Measurements from ENCODE around the gene AHDC1.
A peak's percentile ranks its signal among the peaks of the same experiment; 100 is the strongest.

Gene AHDC1

DNA sequence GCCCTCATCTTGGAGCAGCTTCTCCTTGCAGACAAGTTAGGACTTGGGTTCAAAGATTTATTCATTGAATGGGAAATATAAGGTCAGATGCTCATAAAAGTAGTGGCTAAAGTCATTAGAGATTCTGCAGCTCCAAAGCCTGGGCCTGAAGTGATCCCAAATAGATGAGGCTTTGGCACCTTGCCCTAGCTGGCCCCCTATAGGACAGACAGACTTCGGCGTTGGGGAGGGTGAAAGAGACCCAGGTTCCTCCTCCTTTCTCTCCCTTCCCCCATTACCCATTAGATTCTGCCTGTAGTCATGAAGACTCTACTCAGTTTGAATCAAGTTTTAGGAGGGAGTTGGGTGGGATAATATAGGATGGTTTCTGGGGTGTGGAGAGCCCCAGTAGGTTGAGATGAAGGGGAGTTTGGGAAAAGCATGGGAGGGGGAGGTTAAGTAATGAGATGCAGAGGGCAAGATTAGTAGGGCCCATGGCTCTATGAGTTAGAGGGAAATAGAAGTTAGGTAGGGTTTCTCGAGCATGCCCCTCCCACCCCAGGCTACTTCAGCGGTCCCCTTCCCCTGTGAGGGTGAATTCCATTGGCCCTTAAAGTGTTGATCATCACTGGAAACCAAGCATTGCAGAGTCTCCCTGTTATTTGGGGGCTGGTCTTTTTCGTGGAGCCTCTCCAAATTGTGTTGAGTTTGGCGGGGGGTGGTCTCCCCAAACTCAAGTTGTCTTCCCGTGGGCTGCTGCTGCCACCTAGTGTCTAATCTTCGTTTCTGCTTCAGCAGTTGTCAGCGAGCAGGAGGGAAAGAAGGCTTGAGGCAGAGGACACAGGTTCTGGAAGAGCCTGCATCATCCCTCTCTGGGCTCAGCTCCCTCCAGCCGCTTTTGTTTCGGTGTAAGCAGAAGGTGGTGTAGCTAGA is 2.1 kb upstream of the AHDC1 start (continued):
- TF ChIP-seq, protein P1, sequence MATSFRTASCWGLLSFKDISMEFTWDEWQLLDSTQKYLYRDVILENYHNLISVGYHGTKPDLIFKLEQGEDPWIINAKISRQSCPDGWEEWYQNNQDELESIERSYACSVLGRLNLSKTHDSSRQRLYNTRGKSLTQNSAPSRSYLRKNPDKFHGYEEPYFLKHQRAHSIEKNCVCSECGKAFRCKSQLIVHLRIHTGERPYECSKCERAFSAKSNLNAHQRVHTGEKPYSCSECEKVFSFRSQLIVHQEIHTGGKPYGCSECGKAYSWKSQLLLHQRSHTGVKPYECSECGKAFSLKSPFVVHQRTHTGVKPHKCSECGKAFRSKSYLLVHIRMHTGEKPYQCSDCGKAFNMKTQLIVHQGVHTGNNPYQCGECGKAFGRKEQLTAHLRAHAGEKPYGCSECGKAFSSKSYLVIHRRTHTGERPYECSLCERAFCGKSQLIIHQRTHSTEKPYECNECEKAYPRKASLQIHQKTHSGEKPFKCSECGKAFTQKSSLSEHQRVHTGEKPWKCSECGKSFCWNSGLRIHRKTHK (tag by site-specific recombination; IDR thresholded peaks at IDR 0.05) = no peak
- TF ChIP-seq, protein P2, sequence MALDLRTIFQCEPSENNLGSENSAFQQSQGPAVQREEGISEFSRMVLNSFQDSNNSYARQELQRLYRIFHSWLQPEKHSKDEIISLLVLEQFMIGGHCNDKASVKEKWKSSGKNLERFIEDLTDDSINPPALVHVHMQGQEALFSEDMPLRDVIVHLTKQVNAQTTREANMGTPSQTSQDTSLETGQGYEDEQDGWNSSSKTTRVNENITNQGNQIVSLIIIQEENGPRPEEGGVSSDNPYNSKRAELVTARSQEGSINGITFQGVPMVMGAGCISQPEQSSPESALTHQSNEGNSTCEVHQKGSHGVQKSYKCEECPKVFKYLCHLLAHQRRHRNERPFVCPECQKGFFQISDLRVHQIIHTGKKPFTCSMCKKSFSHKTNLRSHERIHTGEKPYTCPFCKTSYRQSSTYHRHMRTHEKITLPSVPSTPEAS (tag by site-specific recombination; IDR thresholded peaks at IDR 0.05) = 0 out of 2 replicates have a peak, but pooled peaks have one; percentile 37
- TF ChIP-seq, protein P3, sequence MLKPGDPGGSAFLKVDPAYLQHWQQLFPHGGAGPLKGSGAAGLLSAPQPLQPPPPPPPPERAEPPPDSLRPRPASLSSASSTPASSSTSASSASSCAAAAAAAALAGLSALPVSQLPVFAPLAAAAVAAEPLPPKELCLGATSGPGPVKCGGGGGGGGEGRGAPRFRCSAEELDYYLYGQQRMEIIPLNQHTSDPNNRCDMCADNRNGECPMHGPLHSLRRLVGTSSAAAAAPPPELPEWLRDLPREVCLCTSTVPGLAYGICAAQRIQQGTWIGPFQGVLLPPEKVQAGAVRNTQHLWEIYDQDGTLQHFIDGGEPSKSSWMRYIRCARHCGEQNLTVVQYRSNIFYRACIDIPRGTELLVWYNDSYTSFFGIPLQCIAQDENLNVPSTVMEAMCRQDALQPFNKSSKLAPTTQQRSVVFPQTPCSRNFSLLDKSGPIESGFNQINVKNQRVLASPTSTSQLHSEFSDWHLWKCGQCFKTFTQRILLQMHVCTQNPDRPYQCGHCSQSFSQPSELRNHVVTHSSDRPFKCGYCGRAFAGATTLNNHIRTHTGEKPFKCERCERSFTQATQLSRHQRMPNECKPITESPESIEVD (tag by site-specific recombination; IDR thresholded peaks at IDR 0.05) = no peak
- TF ChIP-seq, protein P4, sequence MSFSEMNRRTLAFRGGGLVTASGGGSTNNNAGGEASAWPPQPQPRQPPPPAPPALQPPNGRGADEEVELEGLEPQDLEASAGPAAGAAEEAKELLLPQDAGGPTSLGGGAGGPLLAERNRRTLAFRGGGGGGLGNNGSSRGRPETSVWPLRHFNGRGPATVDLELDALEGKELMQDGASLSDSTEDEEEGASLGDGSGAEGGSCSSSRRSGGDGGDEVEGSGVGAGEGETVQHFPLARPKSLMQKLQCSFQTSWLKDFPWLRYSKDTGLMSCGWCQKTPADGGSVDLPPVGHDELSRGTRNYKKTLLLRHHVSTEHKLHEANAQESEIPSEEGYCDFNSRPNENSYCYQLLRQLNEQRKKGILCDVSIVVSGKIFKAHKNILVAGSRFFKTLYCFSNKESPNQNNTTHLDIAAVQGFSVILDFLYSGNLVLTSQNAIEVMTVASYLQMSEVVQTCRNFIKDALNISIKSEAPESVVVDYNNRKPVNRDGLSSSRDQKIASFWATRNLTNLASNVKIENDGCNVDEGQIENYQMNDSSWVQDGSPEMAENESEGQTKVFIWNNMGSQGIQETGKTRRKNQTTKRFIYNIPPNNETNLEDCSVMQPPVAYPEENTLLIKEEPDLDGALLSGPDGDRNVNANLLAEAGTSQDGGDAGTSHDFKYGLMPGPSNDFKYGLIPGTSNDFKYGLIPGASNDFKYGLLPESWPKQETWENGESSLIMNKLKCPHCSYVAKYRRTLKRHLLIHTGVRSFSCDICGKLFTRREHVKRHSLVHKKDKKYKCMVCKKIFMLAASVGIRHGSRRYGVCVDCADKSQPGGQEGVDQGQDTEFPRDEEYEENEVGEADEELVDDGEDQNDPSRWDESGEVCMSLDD (tag by site-specific recombination; IDR thresholded peaks at IDR 0.05) = peak; percentile 83
- peak; percentile 61 for TF ChIP-seq ZBTB17 (tag by site-specific recombination; IDR thresholded peaks at IDR 0.05)
- TF ChIP-seq TRIM28 (IDR thresholded peaks at IDR 0.05; ENCODE audit: borderline replicate concordance, low read length) = no peak
- TF ChIP-seq, protein P5, sequence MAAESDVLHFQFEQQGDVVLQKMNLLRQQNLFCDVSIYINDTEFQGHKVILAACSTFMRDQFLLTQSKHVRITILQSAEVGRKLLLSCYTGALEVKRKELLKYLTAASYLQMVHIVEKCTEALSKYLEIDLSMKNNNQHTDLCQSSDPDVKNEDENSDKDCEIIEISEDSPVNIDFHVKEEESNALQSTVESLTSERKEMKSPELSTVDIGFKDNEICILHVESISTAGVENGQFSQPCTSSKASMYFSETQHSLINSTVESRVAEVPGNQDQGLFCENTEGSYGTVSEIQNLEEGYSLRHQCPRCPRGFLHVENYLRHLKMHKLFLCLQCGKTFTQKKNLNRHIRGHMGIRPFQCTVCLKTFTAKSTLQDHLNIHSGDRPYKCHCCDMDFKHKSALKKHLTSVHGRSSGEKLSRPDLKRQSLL (tag by site-specific recombination; IDR thresholded peaks at IDR 0.05) = no peak
- TF ChIP-seq ZFP41 (tag by site-specific recombination; IDR thresholded peaks at IDR 0.05; ENCODE audit: borderline replicate concordance) = no peak
- TF ChIP-seq ZNF341 (tag by site-specific recombination; IDR thresholded peaks at IDR 0.05; ENCODE audit: low read depth) = peak; percentile 47
- TF ChIP-seq ZFP37 (tag by site-specific recombination; IDR thresholded peaks at IDR 0.05) = no peak
- no peak for TF ChIP-seq ZNF560 (tag by site-specific recombination; IDR thresholded peaks at IDR 0.05; ENCODE audit: borderline replicate concordance)
- no peak for TF ChIP-seq ZNF391 (tag by site-specific recombination; IDR thresholded peaks at IDR 0.05; ENCODE audit: borderline replicate concordance, low read depth)
- no peak for TF ChIP-seq ZNF174 (tag by site-specific recombination; IDR thresholded peaks at IDR 0.05)
- TF ChIP-seq, protein P6, sequence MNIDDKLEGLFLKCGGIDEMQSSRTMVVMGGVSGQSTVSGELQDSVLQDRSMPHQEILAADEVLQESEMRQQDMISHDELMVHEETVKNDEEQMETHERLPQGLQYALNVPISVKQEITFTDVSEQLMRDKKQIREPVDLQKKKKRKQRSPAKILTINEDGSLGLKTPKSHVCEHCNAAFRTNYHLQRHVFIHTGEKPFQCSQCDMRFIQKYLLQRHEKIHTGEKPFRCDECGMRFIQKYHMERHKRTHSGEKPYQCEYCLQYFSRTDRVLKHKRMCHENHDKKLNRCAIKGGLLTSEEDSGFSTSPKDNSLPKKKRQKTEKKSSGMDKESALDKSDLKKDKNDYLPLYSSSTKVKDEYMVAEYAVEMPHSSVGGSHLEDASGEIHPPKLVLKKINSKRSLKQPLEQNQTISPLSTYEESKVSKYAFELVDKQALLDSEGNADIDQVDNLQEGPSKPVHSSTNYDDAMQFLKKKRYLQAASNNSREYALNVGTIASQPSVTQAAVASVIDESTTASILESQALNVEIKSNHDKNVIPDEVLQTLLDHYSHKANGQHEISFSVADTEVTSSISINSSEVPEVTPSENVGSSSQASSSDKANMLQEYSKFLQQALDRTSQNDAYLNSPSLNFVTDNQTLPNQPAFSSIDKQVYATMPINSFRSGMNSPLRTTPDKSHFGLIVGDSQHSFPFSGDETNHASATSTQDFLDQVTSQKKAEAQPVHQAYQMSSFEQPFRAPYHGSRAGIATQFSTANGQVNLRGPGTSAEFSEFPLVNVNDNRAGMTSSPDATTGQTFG (tag by site-specific recombination; IDR thresholded peaks at IDR 0.05; ENCODE audit: borderline replicate concordance) = no peak
- no peak for TF ChIP-seq ZXDB (tag by site-specific recombination; IDR thresholded peaks at IDR 0.05)
- TF ChIP-seq ZNF561 (tag by site-specific recombination; IDR thresholded peaks at IDR 0.05; ENCODE audit: borderline replicate concordance) = no peak
- no peak for TF ChIP-seq GFI1B (tag by site-specific recombination; IDR thresholded peaks at IDR 0.05)
- no peak for TF ChIP-seq HOXA7 (CRISPR knock-in tag; IDR thresholded peaks at IDR 0.05; ENCODE audit: borderline replicate concordance)
- TF ChIP-seq ZNF114 (tag by site-specific recombination; IDR thresholded peaks at IDR 0.05) = no peak
- TF ChIP-seq ZNF776 (tag by site-specific recombination; IDR thresholded peaks at IDR 0.05; ENCODE audit: borderline replicate concordance) = no peak
- TF ChIP-seq, protein P7, sequence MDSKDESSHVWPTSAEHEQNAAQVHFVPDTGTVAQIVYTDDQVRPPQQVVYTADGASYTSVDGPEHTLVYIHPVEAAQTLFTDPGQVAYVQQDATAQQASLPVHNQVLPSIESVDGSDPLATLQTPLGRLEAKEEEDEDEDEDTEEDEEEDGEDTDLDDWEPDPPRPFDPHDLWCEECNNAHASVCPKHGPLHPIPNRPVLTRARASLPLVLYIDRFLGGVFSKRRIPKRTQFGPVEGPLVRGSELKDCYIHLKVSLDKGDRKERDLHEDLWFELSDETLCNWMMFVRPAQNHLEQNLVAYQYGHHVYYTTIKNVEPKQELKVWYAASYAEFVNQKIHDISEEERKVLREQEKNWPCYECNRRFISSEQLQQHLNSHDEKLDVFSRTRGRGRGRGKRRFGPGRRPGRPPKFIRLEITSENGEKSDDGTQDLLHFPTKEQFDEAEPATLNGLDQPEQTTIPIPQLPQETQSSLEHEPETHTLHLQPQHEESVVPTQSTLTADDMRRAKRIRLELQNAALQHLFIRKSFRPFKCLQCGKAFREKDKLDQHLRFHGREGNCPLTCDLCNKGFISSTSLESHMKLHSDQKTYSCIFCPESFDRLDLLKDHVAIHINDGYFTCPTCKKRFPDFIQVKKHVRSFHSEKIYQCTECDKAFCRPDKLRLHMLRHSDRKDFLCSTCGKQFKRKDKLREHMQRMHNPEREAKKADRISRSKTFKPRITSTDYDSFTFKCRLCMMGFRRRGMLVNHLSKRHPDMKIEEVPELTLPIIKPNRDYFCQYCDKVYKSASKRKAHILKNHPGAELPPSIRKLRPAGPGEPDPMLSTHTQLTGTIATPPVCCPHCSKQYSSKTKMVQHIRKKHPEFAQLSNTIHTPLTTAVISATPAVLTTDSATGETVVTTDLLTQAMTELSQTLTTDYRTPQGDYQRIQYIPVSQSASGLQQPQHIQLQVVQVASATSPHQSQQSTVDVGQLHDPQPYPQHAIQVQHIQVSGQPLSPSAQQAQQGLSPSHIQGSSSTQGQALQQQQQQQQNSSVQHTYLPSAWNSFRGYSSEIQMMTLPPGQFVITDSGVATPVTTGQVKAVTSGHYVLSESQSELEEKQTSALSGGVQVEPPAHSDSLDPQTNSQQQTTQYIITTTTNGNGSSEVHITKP (tag by site-specific recombination; IDR thresholded peaks at IDR 0.05) = peak; percentile 25; the same call in 1 of the 2 replicates
- TF ChIP-seq ZNF510 (tag by site-specific recombination; IDR thresholded peaks at IDR 0.05; ENCODE audit: insufficient replicate concordance) = no peak
- TF ChIP-seq ZNF335 (tag by site-specific recombination; conservative IDR thresholded peaks at IDR 0.05) = peak; percentile 55
